A673 (cell line): ENCODE data around the gene RHOT1. TPM values are rescaled to one million over a fixed set of nuclear protein-coding genes. Genes with fewer than 3 reads are reported as not detected.

Experiments used
- BruUV-seq: library from RNA; stranded (reverse); fragments of 400-500 nt; replicated peaks from 2 replicates; lab custom pipeline; 2021; lab: Mats Ljungman, UMichigan
- CTCF ChIA-PET: fragments of 300-600 bp; sonication (Branson Sonifier 250); formaldehyde crosslinking; loops from one replicate; lab custom pipeline; 2022; ENCODE audit warnings: antibody characterized with exemption; lab: Charles Lee
- POLR2A ChIA-PET: fragments of 300-600 bp; sonication (Branson Sonifier 250); formaldehyde crosslinking; loops from one replicate; lab custom pipeline; 2022; ENCODE audit warnings: antibody characterized with exemption; ENCODE audit not compliant: low non-redundant PET; lab: Charles Lee
- DNase-seq: peaks from one replicate; pipeline ENCODE4 v3.0.0-alpha.2; 2015; ENCODE audit warnings: low spot score
- H3K27ac ChIP-seq: fragments of 200-600 bp; sonication (generic); 2 replicates; pipeline ENCODE4 v1.5.1; 2016; ENCODE audit warnings: mixed run types, low read depth, mild to moderate bottlenecking, mixed read lengths, antibody characterized with exemption, low read length; ENCODE audit not compliant: poor library complexity, severe bottlenecking
- H3K27me3 ChIP-seq: fragments of 200-600 bp; sonication (generic); replicated peaks from 2 replicates; pipeline ENCODE4 v1.6.1; 2017; ENCODE audit warnings: mixed run types, low read depth, mild to moderate bottlenecking, mixed read lengths, antibody characterized with exemption, low read length; ENCODE audit not compliant: insufficient read depth, poor library complexity
- H3K36me3 ChIP-seq: fragments of 200-600 bp; sonication (generic); 2 replicates; pipeline ENCODE4 v1.6.1; 2016; ENCODE audit warnings: mixed run types, mild to moderate bottlenecking, mixed read lengths, antibody characterized with exemption, low read length; ENCODE audit not compliant: insufficient read depth, poor library complexity, severe bottlenecking
- H3K4me1 ChIP-seq: fragments of 200-600 bp; sonication (generic); 2 replicates; pipeline ENCODE4 v1.6.1; 2017; ENCODE audit warnings: mixed run types, mild to moderate bottlenecking, mixed read lengths, antibody characterized with exemption, low read length; ENCODE audit not compliant: insufficient read depth, poor library complexity, severe bottlenecking
- H3K4me3 ChIP-seq: fragments of 200-600 bp; sonication (generic); 2 replicates; pipeline ENCODE4 v1.5.1; 2016; ENCODE audit warnings: low read depth, mixed run types, mild to moderate bottlenecking, mixed read lengths, low read length; ENCODE audit not compliant: poor library complexity, severe bottlenecking
- H3K9me3 ChIP-seq: fragments of 200-600 bp; sonication (generic); 2 replicates; pipeline ENCODE4 v1.6.1; 2016; ENCODE audit warnings: mixed run types, low read depth, mild to moderate bottlenecking, mixed read lengths, antibody characterized with exemption, low read length; ENCODE audit not compliant: poor library complexity, severe bottlenecking
- EZH2 ChIP-seq: fragments of 200-600 bp; sonication (generic); IDR thresholded peaks from 2 replicates; pipeline ENCODE4 v1.6.1; 2017; ENCODE audit warnings: borderline replicate concordance, low read depth, mild to moderate bottlenecking, mixed read lengths, antibody characterized with exemption, low read length; ENCODE audit not compliant: poor library complexity, severe bottlenecking
- intact Hi-C: fragments of 100-400 bp; cut with micrococcal nuclease; formaldehyde crosslinking; loops from one replicate; pipeline ENCODE4 v1.10.0; 2022; ENCODE audit not compliant: unreplicated experiment
- total RNA-seq: library from RNA; stranded (reverse); gene quantifications from 2 replicates; pipeline ENCODE4 v1.2.3, GENCODE V29; 2021
- TF ChIP-seq, protein P1 (sequence below): fragments of 300-800, 200-600 bp; sonication (generic); conservative IDR thresholded peaks from 2 replicates; pipeline ENCODE4 v1.5.1; 2017; ENCODE audit warnings: low read depth, mild to moderate bottlenecking, antibody characterized with exemption, low read length, moderate library complexity, mixed read lengths

Gene RHOT1
- total RNA-seq, 1 experiment from 2014 or later = 18.0 TPM

DNA sequence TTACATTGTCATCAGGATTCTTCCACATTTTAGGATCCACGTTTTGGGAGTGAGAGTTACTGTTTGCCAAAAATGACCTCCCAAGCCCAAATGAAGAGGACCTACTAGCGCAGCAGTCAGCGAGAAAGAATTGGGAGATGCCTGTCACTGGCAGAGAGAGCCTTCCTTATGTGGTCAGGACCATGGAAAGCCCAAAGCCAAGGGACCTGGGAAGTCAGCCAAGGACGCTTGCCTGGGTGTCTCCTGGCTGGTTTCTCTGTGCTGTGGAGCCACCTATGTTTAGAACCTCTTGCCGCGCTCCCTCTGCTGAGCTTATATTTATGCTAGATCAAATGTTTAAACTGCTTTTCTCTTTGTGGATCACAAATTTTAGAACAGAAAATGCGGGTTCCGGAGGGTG, 98.4 kb downstream of the RHOT1 start:
- Histone ChIP-seq H3K4me3 (no peak overlapping the region), H3K36me3 (no peaks in the 10 kb centered on the region), H3K27me3 (no peaks in the 10 kb centered on the region), H3K4me1 (no peaks in the 10 kb centered on the region), H3K9me3 (no peaks in the 10 kb centered on the region), H3K27ac (no peak overlapping the region)
- TF ChIP-seq, protein P1, sequence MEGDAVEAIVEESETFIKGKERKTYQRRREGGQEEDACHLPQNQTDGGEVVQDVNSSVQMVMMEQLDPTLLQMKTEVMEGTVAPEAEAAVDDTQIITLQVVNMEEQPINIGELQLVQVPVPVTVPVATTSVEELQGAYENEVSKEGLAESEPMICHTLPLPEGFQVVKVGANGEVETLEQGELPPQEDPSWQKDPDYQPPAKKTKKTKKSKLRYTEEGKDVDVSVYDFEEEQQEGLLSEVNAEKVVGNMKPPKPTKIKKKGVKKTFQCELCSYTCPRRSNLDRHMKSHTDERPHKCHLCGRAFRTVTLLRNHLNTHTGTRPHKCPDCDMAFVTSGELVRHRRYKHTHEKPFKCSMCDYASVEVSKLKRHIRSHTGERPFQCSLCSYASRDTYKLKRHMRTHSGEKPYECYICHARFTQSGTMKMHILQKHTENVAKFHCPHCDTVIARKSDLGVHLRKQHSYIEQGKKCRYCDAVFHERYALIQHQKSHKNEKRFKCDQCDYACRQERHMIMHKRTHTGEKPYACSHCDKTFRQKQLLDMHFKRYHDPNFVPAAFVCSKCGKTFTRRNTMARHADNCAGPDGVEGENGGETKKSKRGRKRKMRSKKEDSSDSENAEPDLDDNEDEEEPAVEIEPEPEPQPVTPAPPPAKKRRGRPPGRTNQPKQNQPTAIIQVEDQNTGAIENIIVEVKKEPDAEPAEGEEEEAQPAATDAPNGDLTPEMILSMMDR = no peak
- TF ChIP-seq EZH2 = no peak
- ChIA-PET POLR2A (no interaction called here), CTCF (no interaction called here)
- intact Hi-C loops = no loop called here
- no TSS peak for BruUV-seq
- DNase-seq = no peak

DNA sequence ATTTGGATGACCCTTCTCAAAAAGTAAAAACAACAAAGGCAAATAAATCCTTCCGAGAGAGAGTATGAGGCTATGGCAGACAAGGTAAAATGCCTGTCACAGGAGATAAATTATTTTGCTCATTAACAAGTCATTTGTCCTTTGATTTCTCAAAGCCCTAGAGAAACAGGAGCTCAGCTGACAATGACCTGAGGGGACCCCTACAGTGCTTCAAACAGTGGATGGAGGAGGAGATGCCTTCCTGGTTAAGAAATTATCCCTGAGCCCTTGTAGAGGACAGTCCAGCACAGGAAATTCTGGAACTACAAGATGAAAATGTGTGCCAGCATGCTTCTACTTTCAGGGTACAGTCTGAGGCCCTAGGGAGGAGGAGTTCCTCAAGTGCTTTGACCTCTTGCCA, 99.3 kb downstream of the RHOT1 start:
- intact Hi-C loops = no loop called here
- Histone ChIP-seq H3K4me1 (no peaks in the 10 kb centered on the region), H3K36me3 (no peaks in the 10 kb centered on the region), H3K27ac (no peak overlapping the region), H3K9me3 (no peaks in the 10 kb centered on the region), H3K4me3 (no peak overlapping the region), H3K27me3 (no peaks in the 10 kb centered on the region)
- POLR2A ChIA-PET = interaction anchor here (0.5 kb wide), 1 partner anchor 38 kb away, joined by 3 read pairs; no protein-coding TSS in a partner anchor
- DNase-seq = no peak
- CTCF ChIA-PET = no interaction called here
- TF ChIP-seq, protein P1 = no peak
- no peak for TF ChIP-seq EZH2
- BruUV-seq = no TSS peak

DNA sequence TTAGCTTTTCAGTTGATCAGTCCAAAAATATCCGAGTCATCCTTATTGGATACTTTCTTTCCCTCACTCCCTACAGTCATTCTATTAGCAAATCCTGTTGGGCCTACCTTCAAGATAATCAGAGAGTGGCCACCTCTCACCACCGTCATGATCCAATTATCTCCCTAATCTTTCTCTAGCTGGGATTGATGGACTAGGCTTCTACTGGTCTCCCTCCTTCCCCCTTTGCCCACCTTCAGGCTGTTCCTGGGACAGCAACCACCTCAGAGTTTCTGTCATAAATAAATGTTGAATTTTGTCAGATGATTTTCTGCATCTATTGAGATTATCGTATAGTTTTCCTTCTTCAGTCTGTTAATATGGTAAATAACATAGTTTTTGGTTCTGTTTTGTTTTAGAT, 107.2 kb downstream of the RHOT1 start:
- ChIA-PET POLR2A (no interaction called here), CTCF (no interaction called here)
- H3K4me1 ChIP-seq = no peaks in the 10 kb centered on the region
- TF ChIP-seq, protein P1 = no peak
- no peak for TF ChIP-seq EZH2
- intact Hi-C loops = no loop called here
- DNase-seq = no peak
- H3K4me3 ChIP-seq = no peak overlapping the region
- no peaks in the 10 kb centered on the region for H3K27me3 ChIP-seq
- BruUV-seq = no TSS peak
- H3K9me3 ChIP-seq = no peaks in the 10 kb centered on the region
- no peak overlapping the region for H3K27ac ChIP-seq
- no peaks in the 10 kb centered on the region for H3K36me3 ChIP-seq
